ENCODE data around the gene SEZ6L. TPM values are rescaled to one million over a fixed set of nuclear protein-coding genes. Genes with fewer than 3 reads are reported as not detected.

Gene SEZ6L
- total RNA-seq, 4 donors from 2014 or later: 0.14 to 0.16 TPM; not detected in 2

- Histone ChIP-seq H3K27ac (no peak overlapping the region), H3K4me1 (no peaks in the 10 kb centered on the region), H3K27me3 (peaks cover 10% of the 10 kb centered on the region), H3K4me3 (no peak overlapping the region), H3K9me3 (no peaks in the 10 kb centered on the region), H3K36me3 (no peaks in the 10 kb centered on the region)
- 60 to 73% methylated on average over 2 to 5 of the region's 5 CpGs for WGBS, 2 donors (ENCODE audit: low coverage in 1 of 2)
- DNase-seq: no peak
- intact Hi-C loops (cut with DNase I; ENCODE audit: low total_unique reads) (no loop called here), in situ Hi-C loops (cut with MboI; ENCODE audit: low pct_ligation_motif_present in 1 of 4, low pct_unique_long_range_greater_than_20kb in 1 of 4, low sequenced_read_pairs in 3 of 4) (loop anchor here (25.0 kb wide), 4 partner anchors 446 to 871 kb away; no protein-coding TSS in a partner anchor)
- no peak for TF ChIP-seq CTCF (IDR thresholded peaks at IDR 0.05)
- no peak for TF ChIP-seq POLR2AphosphoS5 (IDR thresholded peaks at IDR 0.05)
- TF ChIP-seq EP300 (IDR thresholded peaks at IDR 0.05; ENCODE audit: low read depth): no peak
- TF ChIP-seq POLR2A (IDR thresholded peaks at IDR 0.05): no peak
Observed at GRCh38 chr22:26333088-26333800, 164.0 kb downstream of the SEZ6L start.

- TF ChIP-seq POLR2AphosphoS5 (IDR thresholded peaks at IDR 0.05): no peak
- no peak for TF ChIP-seq CTCF (IDR thresholded peaks at IDR 0.05)
- no peak for TF ChIP-seq POLR2A (IDR thresholded peaks at IDR 0.05)
- TF ChIP-seq EP300 (IDR thresholded peaks at IDR 0.05; ENCODE audit: low read depth): no peak
- no peaks in the 10 kb centered on the region for H3K4me1 ChIP-seq
- H3K27me3 ChIP-seq: peaks cover 10% of the 10 kb centered on the region
- no peak overlapping the region for H3K4me3 ChIP-seq
- no peaks in the 10 kb centered on the region for H3K36me3 ChIP-seq
- intact Hi-C loops (cut with DNase I; ENCODE audit: low total_unique reads): no loop called here
- in situ Hi-C loops (cut with MboI; ENCODE audit: low pct_ligation_motif_present in 1 of 4, low pct_unique_long_range_greater_than_20kb in 1 of 4, low sequenced_read_pairs in 3 of 4): loop anchor here (25.0 kb wide), 4 partner anchors 447 to 872 kb away; no protein-coding TSS in a partner anchor
- H3K27ac ChIP-seq: no peak overlapping the region
- no peaks in the 10 kb centered on the region for H3K9me3 ChIP-seq
- 80 to 89% methylated on average over 2 to 9 of the region's 9 CpGs for WGBS, 2 donors (ENCODE audit: low coverage in 1 of 2)
- DNase-seq: no peak
Observed at GRCh38 chr22:26334232-26334631, 165.0 kb downstream of the SEZ6L start.

GRCh38 chr22:26336773-26337172, 167.5 kb downstream of the SEZ6L start:
- Histone ChIP-seq H3K9me3 (no peaks in the 10 kb centered on the region), H3K4me3 (no peak overlapping the region), H3K27me3 (peaks cover 7% of the 10 kb centered on the region), H3K27ac (no peak overlapping the region), H3K4me1 (no peaks in the 10 kb centered on the region), H3K36me3 (no peaks in the 10 kb centered on the region)
- in situ Hi-C loops (cut with MboI; ENCODE audit: low pct_ligation_motif_present in 1 of 4, low pct_unique_long_range_greater_than_20kb in 1 of 4, low sequenced_read_pairs in 3 of 4): loop anchor here (25.0 kb wide), 4 partner anchors 449 to 874 kb away; no protein-coding TSS in a partner anchor
- intact Hi-C loops (cut with DNase I; ENCODE audit: low total_unique reads): no loop called here
- 56 to 66% methylated on average over 4 of the region's 4 CpGs for WGBS, 2 donors (ENCODE audit: low coverage in 1 of 2)
- TF ChIP-seq EP300 (IDR thresholded peaks at IDR 0.05; ENCODE audit: low read depth) (no peak), POLR2A (IDR thresholded peaks at IDR 0.05) (no peak), CTCF (IDR thresholded peaks at IDR 0.05) (no peak)
- DNase-seq: no peak

GRCh38 chr22:26339755-26340154, 170.5 kb downstream of the SEZ6L start:
- TF ChIP-seq POLR2AphosphoS5 (IDR thresholded peaks at IDR 0.05): no peak
- TF ChIP-seq EP300 (IDR thresholded peaks at IDR 0.05; ENCODE audit: low read depth): no peak
- no peak for TF ChIP-seq POLR2A (IDR thresholded peaks at IDR 0.05)
- TF ChIP-seq CTCF (IDR thresholded peaks at IDR 0.05): no peak
- H3K27me3 ChIP-seq: no peaks in the 10 kb centered on the region
- H3K9me3 ChIP-seq: no peaks in the 10 kb centered on the region
- no peaks in the 10 kb centered on the region for H3K36me3 ChIP-seq
- intact Hi-C loops (cut with DNase I; ENCODE audit: low total_unique reads) (no loop called here), in situ Hi-C loops (cut with MboI; ENCODE audit: low pct_ligation_motif_present in 1 of 4, low pct_unique_long_range_greater_than_20kb in 1 of 4, low sequenced_read_pairs in 3 of 4) (loop anchor here (25.0 kb wide), 4 partner anchors 452 to 877 kb away; no protein-coding TSS in a partner anchor)
- H3K4me3 ChIP-seq: no peak overlapping the region
- H3K4me1 ChIP-seq: no peaks in the 10 kb centered on the region
- 80% methylated on average over 6 of the region's 6 CpGs; no CpG with 5 or more reads in 1 of the 2 donors for WGBS, 2 donors (ENCODE audit: low coverage in 1 of 2)
- no peak overlapping the region for H3K27ac ChIP-seq
- no peak for DNase-seq

All from transverse colon (tissue), 4 donors.